WTC11 (cell line): Measurements from ENCODE around the gene TKT. TPM values are rescaled to one million over a fixed set of nuclear protein-coding genes. Genes with fewer than 3 reads are reported as not detected.

Source experiments
- ARID4B ChIP-seq: sonication (generic); formaldehyde crosslinking; IDR thresholded peaks from 2 replicates; pipeline ENCODE4 v1.8.0; 2023; ENCODE audit warnings: missing genetic modification reagents, mild to moderate bottlenecking, borderline replicate concordance
- ATF2 ChIP-seq: sonication (generic); formaldehyde crosslinking; IDR thresholded peaks from 2 replicates; pipeline ENCODE4 v1.8.1; 2022; ENCODE audit warnings: low read depth, missing genetic modification reagents, borderline replicate concordance
- ATF6 ChIP-seq: sonication (generic); formaldehyde crosslinking; IDR thresholded peaks from 2 replicates; pipeline ENCODE4 v1.8.1; 2023; ENCODE audit warnings: mild to moderate bottlenecking, missing genetic modification reagents
- CTCF ChIP-seq: fragments of 200-600 bp; IDR thresholded peaks from 2 replicates; pipeline ENCODE4 v1.8.0; 2022; ENCODE audit warnings: antibody characterized with exemption
- ESRRA ChIP-seq: sonication (generic); formaldehyde crosslinking; IDR thresholded peaks from 2 replicates; pipeline ENCODE4 v1.8.1; 2022; ENCODE audit warnings: mild to moderate bottlenecking, missing genetic modification reagents, borderline replicate concordance
- IRF1 ChIP-seq: sonication (generic); formaldehyde crosslinking; IDR thresholded peaks from 2 replicates; pipeline ENCODE4 v1.8.0; 2023; ENCODE audit warnings: missing genetic modification reagents
- JAZF1 ChIP-seq: fragments of 250-450 bp; sonication (Bioruptor Pico); IDR thresholded peaks from 2 replicates; pipeline ENCODE4 v1.9.0; 2021; ENCODE audit warnings: moderate library complexity, mild to moderate bottlenecking, inconsistent platforms
- MYBL2 ChIP-seq: sonication (generic); formaldehyde crosslinking; IDR thresholded peaks from 2 replicates; pipeline ENCODE4 v1.8.1; 2023; ENCODE audit warnings: mild to moderate bottlenecking, moderate library complexity, missing genetic modification reagents
- NR1H2 ChIP-seq: sonication (generic); formaldehyde crosslinking; IDR thresholded peaks from 2 replicates; pipeline ENCODE4 v1.9.0; 2021; ENCODE audit warnings: mild to moderate bottlenecking, moderate library complexity, missing genetic modification reagents
- NR2C2 ChIP-seq: sonication (generic); formaldehyde crosslinking; IDR thresholded peaks from 2 replicates; pipeline ENCODE4 v1.8.0; 2022; ENCODE audit warnings: mild to moderate bottlenecking, missing genetic modification reagents
- SMAD3 ChIP-seq: sonication (generic); formaldehyde crosslinking; IDR thresholded peaks from 2 replicates; pipeline ENCODE4 v1.8.0; 2022; ENCODE audit warnings: missing genetic modification reagents, mild to moderate bottlenecking, borderline replicate concordance
- TCF7 ChIP-seq: sonication (generic); formaldehyde crosslinking; IDR thresholded peaks from 2 replicates; pipeline ENCODE4 v1.8.0; 2022; ENCODE audit warnings: mild to moderate bottlenecking, low read depth, missing genetic modification reagents, moderate library complexity
- ZBTB21 ChIP-seq: sonication (generic); formaldehyde crosslinking; IDR thresholded peaks from 2 replicates; pipeline ENCODE4 v1.8.1; 2023; ENCODE audit warnings: mild to moderate bottlenecking, missing genetic modification reagents, borderline replicate concordance
- ZNF219 ChIP-seq: sonication (generic); formaldehyde crosslinking; IDR thresholded peaks from 2 replicates; pipeline ENCODE4 v1.8.0; 2023; ENCODE audit warnings: missing genetic modification reagents, mild to moderate bottlenecking, borderline replicate concordance
- ZNF281 ChIP-seq: sonication (generic); formaldehyde crosslinking; IDR thresholded peaks from 2 replicates; pipeline ENCODE4 v1.8.0; 2023; ENCODE audit warnings: mild to moderate bottlenecking, missing genetic modification reagents
- ZNF317 ChIP-seq: sonication (generic); formaldehyde crosslinking; IDR thresholded peaks from 2 replicates; pipeline ENCODE4 v1.8.1; 2023; ENCODE audit warnings: low read depth, mild to moderate bottlenecking, moderate library complexity, missing genetic modification reagents, borderline replicate concordance
- ZNF512 ChIP-seq: sonication (generic); formaldehyde crosslinking; IDR thresholded peaks from 2 replicates; pipeline ENCODE4 v1.8.1; 2022; ENCODE audit warnings: missing genetic modification reagents, borderline replicate concordance
- total RNA-seq: library from RNA; stranded (reverse); gene quantifications from 3 replicates; pipeline ENCODE4 v1.2.3, GENCODE V29; 2021

TKT gene
- total RNA-seq, 1 experiment from 2014 or later, result 1,040 TPM

GRCh38 chr3:53254509-53255422 is 1.1 kb downstream of the TKT start (continued):
- TF ChIP-seq ARID4B (no peak), ZNF219 (CRISPR knock-in tag) (no peak), ATF6 (no peak), NR2C2 (CRISPR knock-in tag) (no peak), MYBL2 (CRISPR knock-in tag) (0 out of 2 replicates have a peak, but pooled peaks have one; percentile 59), NR1H2 (no peak), JAZF1 (CRISPR knock-in tag) (no peak), ZNF281 (CRISPR knock-in tag) (0 out of 2 replicates have a peak, but pooled peaks have one; percentile 29), ESRRA (CRISPR knock-in tag) (no peak), ZBTB21 (CRISPR knock-in tag) (no peak), IRF1 (no peak), SMAD3 (no peak), ZNF512 (CRISPR knock-in tag) (no peak), ZNF317 (CRISPR knock-in tag) (no peak), TCF7 (CRISPR knock-in tag) (no peak), CTCF (no peak), ATF2 (CRISPR knock-in tag) (no peak)
